ENCODE measurements around the gene TCF12. TPM values are rescaled to one million over a fixed set of nuclear protein-coding genes. Genes with fewer than 3 reads are reported as not detected.

TCF12 gene
- total RNA-seq, 1 donor from 2014 or later: 33.2 TPM

DNA sequence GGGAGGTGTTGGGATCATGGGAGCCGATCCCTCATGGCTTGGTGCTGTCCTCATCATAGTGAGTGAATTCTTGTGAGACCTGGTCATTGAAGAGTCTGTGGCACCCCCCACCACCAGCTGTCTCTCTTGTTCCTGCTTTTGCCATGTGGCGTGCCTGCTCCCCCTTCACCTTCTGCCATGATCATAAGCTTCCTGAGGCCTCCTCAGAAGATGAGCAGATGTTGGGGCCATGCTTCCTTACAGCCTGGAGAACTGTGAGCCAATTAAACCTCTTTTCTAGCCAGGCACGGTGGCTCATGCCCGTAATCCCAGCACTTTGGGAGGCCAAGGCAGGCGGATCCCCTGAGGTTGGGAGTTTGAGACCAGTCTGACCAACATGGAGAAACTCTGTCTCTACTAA, 420.9 kb downstream of the TCF12 start:
- no peak for FAIRE-seq
- H3K36me3 ChIP-seq (ENCODE audit: control insufficient read depth, insufficient read depth, low read length): no peaks in the 10 kb centered on the region
- TF ChIP-seq, protein P1, sequence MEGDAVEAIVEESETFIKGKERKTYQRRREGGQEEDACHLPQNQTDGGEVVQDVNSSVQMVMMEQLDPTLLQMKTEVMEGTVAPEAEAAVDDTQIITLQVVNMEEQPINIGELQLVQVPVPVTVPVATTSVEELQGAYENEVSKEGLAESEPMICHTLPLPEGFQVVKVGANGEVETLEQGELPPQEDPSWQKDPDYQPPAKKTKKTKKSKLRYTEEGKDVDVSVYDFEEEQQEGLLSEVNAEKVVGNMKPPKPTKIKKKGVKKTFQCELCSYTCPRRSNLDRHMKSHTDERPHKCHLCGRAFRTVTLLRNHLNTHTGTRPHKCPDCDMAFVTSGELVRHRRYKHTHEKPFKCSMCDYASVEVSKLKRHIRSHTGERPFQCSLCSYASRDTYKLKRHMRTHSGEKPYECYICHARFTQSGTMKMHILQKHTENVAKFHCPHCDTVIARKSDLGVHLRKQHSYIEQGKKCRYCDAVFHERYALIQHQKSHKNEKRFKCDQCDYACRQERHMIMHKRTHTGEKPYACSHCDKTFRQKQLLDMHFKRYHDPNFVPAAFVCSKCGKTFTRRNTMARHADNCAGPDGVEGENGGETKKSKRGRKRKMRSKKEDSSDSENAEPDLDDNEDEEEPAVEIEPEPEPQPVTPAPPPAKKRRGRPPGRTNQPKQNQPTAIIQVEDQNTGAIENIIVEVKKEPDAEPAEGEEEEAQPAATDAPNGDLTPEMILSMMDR (IDR thresholded peaks at IDR 0.05; ENCODE audit: insufficient read depth, low read length, severe bottlenecking): no peak
- no peak for DNase-seq (ENCODE audit: low read depth)
- no peak overlapping the region for H3K4me3 ChIP-seq (ENCODE audit: low read depth, low read length)
- H3K27me3 ChIP-seq (ENCODE audit: control insufficient read depth, insufficient read depth, low read length): no peaks in the 10 kb centered on the region

Other genes with a start within 250 kb of the TCF12 start
- 8.7 and 9.5 TPM in 2 replicates for gene ZNF280D, start 185.1 kb upstream of the TCF12 start, total RNA-seq

All from bronchial epithelial cell (primary cell).